ENCODE data around the gene PREX1. TPM values are rescaled to one million over a fixed set of nuclear protein-coding genes. Genes with fewer than 3 reads are reported as not detected.

Gene PREX1
- total RNA-seq, 1 donor from 2014 or later: 248 TPM

GRCh38 chr20:48653706-48654051 lies 174.1 kb downstream of the PREX1 start:
- H3K27me3 Mint-ChIP-seq (ENCODE audit: unreplicated experiment): peaks cover 30% of the 10 kb centered on the region
- TF ChIP-seq CTCF (IDR thresholded peaks at IDR 0.05; ENCODE audit: unreplicated experiment): no peak
- peaks cover 74% of the 10 kb centered on the region for H3K36me3 Mint-ChIP-seq (ENCODE audit: low read depth, unreplicated experiment)
- no peak overlapping the region for H3K4me3 Mint-ChIP-seq (ENCODE audit: unreplicated experiment)
- no peaks in the 10 kb centered on the region for H3K9me3 Mint-ChIP-seq (ENCODE audit: unreplicated experiment)
- H3K27ac Mint-ChIP-seq (ENCODE audit: unreplicated experiment): no peak overlapping the region
- peaks cover 7% of the 10 kb centered on the region for H3K4me1 Mint-ChIP-seq (ENCODE audit: unreplicated experiment)
- DNase-seq (ENCODE audit: low spot score): no peak

GRCh38 chr20:48652961-48653705 lies 174.7 kb downstream of the PREX1 start:
- H3K27me3 Mint-ChIP-seq (ENCODE audit: unreplicated experiment): peaks cover 30% of the 10 kb centered on the region
- H3K4me1 Mint-ChIP-seq (ENCODE audit: unreplicated experiment): peaks cover 4% of the 10 kb centered on the region
- no peak for TF ChIP-seq CTCF (IDR thresholded peaks at IDR 0.05; ENCODE audit: unreplicated experiment)
- H3K4me3 Mint-ChIP-seq (ENCODE audit: unreplicated experiment): no peak overlapping the region
- no peaks in the 10 kb centered on the region for H3K9me3 Mint-ChIP-seq (ENCODE audit: unreplicated experiment)
- H3K27ac Mint-ChIP-seq (ENCODE audit: unreplicated experiment): no peak overlapping the region
- no peak for DNase-seq (ENCODE audit: low spot score)
- H3K36me3 Mint-ChIP-seq (ENCODE audit: low read depth, unreplicated experiment): peaks cover 74% of the 10 kb centered on the region

DNA sequence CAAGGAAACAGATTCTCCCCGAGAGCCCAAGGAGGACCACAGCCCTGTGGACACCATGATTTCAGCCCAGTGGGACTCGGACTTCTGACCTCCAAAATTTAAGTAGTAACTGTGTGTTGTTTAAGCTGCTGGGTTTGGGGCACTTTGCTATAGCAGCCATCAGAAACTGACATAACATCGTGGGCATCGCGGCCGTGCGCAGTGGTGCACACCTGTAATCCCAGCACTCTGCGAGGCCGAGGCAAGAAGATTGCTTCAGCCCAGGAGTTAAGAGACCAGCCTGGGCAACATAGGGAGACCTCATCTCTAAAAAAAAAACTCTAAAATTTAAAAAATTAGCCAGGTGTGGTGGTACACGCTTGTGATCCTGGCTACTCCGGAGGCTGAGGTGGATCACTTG lies 175.8 kb downstream of the PREX1 start:
- Mint-ChIP-seq H3K27ac (ENCODE audit: unreplicated experiment) (no peak overlapping the region), H3K27me3 (ENCODE audit: unreplicated experiment) (peaks cover 24% of the 10 kb centered on the region), H3K36me3 (ENCODE audit: low read depth, unreplicated experiment) (peaks cover 72% of the 10 kb centered on the region), H3K4me3 (ENCODE audit: unreplicated experiment) (no peak overlapping the region), H3K4me1 (ENCODE audit: unreplicated experiment) (no peaks in the 10 kb centered on the region), H3K9me3 (ENCODE audit: unreplicated experiment) (no peaks in the 10 kb centered on the region)
- TF ChIP-seq CTCF (IDR thresholded peaks at IDR 0.05; ENCODE audit: unreplicated experiment): no peak
- DNase-seq (ENCODE audit: low spot score): no peak

GRCh38 chr20:48651271-48651670 lies 176.5 kb downstream of the PREX1 start:
- H3K9me3 Mint-ChIP-seq (ENCODE audit: unreplicated experiment): no peaks in the 10 kb centered on the region
- no peak for TF ChIP-seq CTCF (IDR thresholded peaks at IDR 0.05; ENCODE audit: unreplicated experiment)
- peaks cover 25% of the 10 kb centered on the region for H3K27me3 Mint-ChIP-seq (ENCODE audit: unreplicated experiment)
- peak overlapping the region; percentile 44 for H3K4me3 Mint-ChIP-seq (ENCODE audit: unreplicated experiment)
- peaks cover 73% of the 10 kb centered on the region for H3K36me3 Mint-ChIP-seq (ENCODE audit: low read depth, unreplicated experiment)
- DNase-seq (ENCODE audit: low spot score): no peak
- peak overlapping the region; percentile 26 for H3K27ac Mint-ChIP-seq (ENCODE audit: unreplicated experiment)
- H3K4me1 Mint-ChIP-seq (ENCODE audit: unreplicated experiment): no peaks in the 10 kb centered on the region

- TF ChIP-seq CTCF (IDR thresholded peaks at IDR 0.05; ENCODE audit: unreplicated experiment): no peak
- Mint-ChIP-seq H3K9me3 (ENCODE audit: unreplicated experiment) (no peaks in the 10 kb centered on the region), H3K27me3 (ENCODE audit: unreplicated experiment) (peaks cover 19% of the 10 kb centered on the region), H3K4me1 (ENCODE audit: unreplicated experiment) (no peaks in the 10 kb centered on the region), H3K27ac (ENCODE audit: unreplicated experiment) (no peak overlapping the region), H3K36me3 (ENCODE audit: low read depth, unreplicated experiment) (peaks cover 73% of the 10 kb centered on the region), H3K4me3 (ENCODE audit: unreplicated experiment) (peak overlapping the region; percentile 37)
- no peak for DNase-seq (ENCODE audit: low spot score)
Measured at GRCh38 chr20:48649868-48650267, 177.9 kb downstream of the PREX1 start.
